Measurements from ENCODE around the gene FBXO10. TPM values are rescaled to one million over a fixed set of nuclear protein-coding genes. Genes with fewer than 3 reads are reported as not detected.
A peak's percentile ranks its signal among the peaks of the same experiment; 100 is the strongest.
"Not testable (repeated sequence)": the region's sequence is repeated elsewhere in the genome, so short reads cannot be mapped to it uniquely, and the experiment has no call there.

FBXO10 gene
- total RNA-seq, 2 donors from 2014 or later = 2.7 to 2.9 TPM

DNA sequence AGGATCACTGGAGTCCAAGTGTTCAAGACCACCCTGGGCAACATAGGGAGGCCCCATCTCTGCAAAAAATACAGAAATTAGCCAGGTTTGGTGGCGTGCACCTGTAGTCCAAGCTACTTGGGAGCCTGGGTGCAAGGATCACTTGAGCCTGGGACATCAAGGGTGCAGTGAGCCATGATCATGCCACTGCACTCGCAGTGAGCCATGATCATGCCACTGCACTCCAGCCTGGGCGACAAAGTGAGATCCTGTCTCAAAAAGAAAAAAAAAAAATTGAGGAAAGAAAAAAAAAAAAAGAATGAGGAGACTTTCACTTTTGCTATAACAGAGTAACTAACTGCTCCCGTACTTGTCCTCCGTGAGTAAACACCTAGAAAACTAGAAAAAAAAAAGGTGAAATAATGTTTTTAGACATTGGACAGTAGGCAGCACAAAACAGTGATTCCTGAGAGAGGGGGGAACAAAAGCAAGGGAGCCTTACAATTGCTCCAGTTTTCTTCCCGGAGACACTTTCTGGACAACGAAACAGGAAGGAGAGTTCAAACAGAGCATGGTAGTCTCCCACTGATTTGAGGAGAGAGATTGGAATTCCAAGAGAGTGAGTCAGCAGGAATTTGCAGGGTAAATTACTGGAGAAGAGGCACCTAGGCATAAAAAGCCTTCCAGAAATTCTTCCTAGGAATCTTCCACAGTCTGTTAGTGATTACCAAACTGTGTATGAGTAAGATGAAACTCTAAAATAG, 104.1 kb downstream of the FBXO10 start:
- intact Hi-C loops (cut with DNase I) = no loop called here
- no peak for TF ChIP-seq CTCF (IDR thresholded peaks at IDR 0.05)
- H3K9me3 ChIP-seq = no peaks in the 10 kb centered on the region
- H3K4me1 ChIP-seq = no peaks in the 10 kb centered on the region
- peak overlapping the region; percentile 20 for H3K4me3 ChIP-seq
- H3K9ac ChIP-seq (ENCODE audit: low read depth in 2 of 2, low read length in 2 of 2) = peak overlapping the region in 1 of 2 donors; percentile 30
- peak; percentile 49 for DNase-seq
- peak overlapping the region; percentile 45 for H3K27ac ChIP-seq
- no peaks in the 10 kb centered on the region for H3K27me3 ChIP-seq
- no peaks in the 10 kb centered on the region for H3K36me3 ChIP-seq

GRCh38 chr9:37468620-37469019, 107.6 kb downstream of the FBXO10 start:
- TF ChIP-seq CTCF (IDR thresholded peaks at IDR 0.05) = no peak
- peaks cover 7% of the 10 kb centered on the region for H3K4me1 ChIP-seq
- DNase-seq = no peak
- intact Hi-C loops (cut with DNase I) = no loop called here
- H3K9me3 ChIP-seq = no peaks in the 10 kb centered on the region
- H3K4me3 ChIP-seq = no peak overlapping the region
- H3K9ac ChIP-seq (ENCODE audit: low read depth in 2 of 2, low read length in 2 of 2) = no peak overlapping the region
- no peak overlapping the region for H3K27ac ChIP-seq
- no peaks in the 10 kb centered on the region for H3K27me3 ChIP-seq
- H3K36me3 ChIP-seq = no peaks in the 10 kb centered on the region

- peak; percentile 35 for DNase-seq
- H3K4me1 ChIP-seq; H3K9me3 ChIP-seq; H3K36me3 ChIP-seq; H3K27ac ChIP-seq; H3K9ac ChIP-seq (ENCODE audit: low read depth in 2 of 2, low read length in 2 of 2); H3K27me3 ChIP-seq; H3K4me3 ChIP-seq; intact Hi-C loops (cut with DNase I): not testable (repeated sequence)
Observed at GRCh38 chr9:37467530-37467929, 108.7 kb downstream of the FBXO10 start.

GRCh38 chr9:37466037-37466709, 110.0 kb downstream of the FBXO10 start:
- intact Hi-C loops (cut with DNase I) = no loop called here
- H3K9me3 ChIP-seq = no peaks in the 10 kb centered on the region
- H3K27me3 ChIP-seq = no peaks in the 10 kb centered on the region
- peak overlapping the region; percentile 80 to 91 for H3K9ac ChIP-seq (ENCODE audit: low read depth in 2 of 2, low read length in 2 of 2)
- no peaks in the 10 kb centered on the region for H3K36me3 ChIP-seq
- peaks cover 7% of the 10 kb centered on the region for H3K4me1 ChIP-seq
- TF ChIP-seq CTCF (IDR thresholded peaks at IDR 0.05) = no peak
- peak overlapping the region; percentile 96 for H3K27ac ChIP-seq
- peak; percentile 81 for DNase-seq
- H3K4me3 ChIP-seq = peak overlapping the region; percentile 93

DNA sequence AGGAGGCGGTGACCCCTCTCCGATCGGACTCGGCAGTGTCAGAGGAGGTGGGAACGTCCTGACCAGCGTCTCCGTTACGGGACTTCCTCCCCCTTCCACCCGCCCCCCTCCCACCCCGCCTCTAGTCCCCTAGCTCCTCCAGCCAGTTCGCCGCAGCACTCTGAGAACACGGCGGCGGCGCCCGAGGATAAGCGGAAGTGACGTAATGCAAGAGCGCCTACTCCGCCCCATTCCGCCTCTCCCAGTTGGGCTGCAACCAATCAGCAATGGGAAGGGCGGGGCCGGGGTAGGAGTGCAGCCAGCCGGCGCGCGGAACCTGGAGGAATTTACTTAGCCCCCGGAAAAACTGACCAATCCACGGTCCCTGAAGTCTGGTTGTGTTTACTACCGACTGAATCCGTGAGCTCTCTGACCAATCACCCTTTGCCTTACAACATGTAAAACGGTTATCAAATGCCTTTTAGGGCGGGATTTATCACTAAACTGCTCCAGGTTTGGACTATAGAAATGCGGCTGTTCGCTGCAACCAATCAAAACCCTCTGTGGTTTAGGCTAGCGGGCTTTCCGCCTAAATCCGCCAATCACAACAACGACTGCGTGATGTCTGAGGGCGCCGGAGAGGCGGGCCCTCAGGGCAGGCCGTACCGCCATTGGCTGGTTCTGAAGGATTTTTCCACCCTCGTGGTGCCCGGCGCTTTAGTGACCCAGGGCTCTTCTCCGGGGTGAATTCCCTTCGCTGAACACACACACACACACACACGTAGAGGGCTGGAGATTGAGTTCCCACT, 110.7 kb downstream of the FBXO10 start, which contains the start of gene ZBTB5:
Gene ZBTB5, minus strand, starts transcription at position 202 of the 788 bp plus-strand sequence. CDS start 22,899 bp downstream, outside the sequence.
- H3K27ac ChIP-seq = peak within 1 kb of the TSS; percentile 96
- intact Hi-C loops (cut with DNase I) = no loop called here
- H3K36me3 ChIP-seq = no peaks in the 10 kb centered on the region
- no peak for TF ChIP-seq CTCF (IDR thresholded peaks at IDR 0.05)
- no peaks in the 10 kb centered on the region for H3K9me3 ChIP-seq
- peak within 1 kb of the TSS; percentile 96 for H3K9ac ChIP-seq (ENCODE audit: low read depth in 2 of 2, low read length in 2 of 2)
- H3K27me3 ChIP-seq = no peaks in the 10 kb centered on the region
- peaks cover 7% of the 10 kb centered on the region for H3K4me1 ChIP-seq
- peak; percentile 99 for DNase-seq
- peak within 1 kb of the TSS; percentile 93 for H3K4me3 ChIP-seq
